ENCODE results near the gene PPIF. TPM values are rescaled to one million over a fixed set of nuclear protein-coding genes. Genes with fewer than 3 reads are reported as not detected.

PPIF gene
- 100 to 1,000 TPM; 102 to 104 TPM for total RNA-seq

DNA sequence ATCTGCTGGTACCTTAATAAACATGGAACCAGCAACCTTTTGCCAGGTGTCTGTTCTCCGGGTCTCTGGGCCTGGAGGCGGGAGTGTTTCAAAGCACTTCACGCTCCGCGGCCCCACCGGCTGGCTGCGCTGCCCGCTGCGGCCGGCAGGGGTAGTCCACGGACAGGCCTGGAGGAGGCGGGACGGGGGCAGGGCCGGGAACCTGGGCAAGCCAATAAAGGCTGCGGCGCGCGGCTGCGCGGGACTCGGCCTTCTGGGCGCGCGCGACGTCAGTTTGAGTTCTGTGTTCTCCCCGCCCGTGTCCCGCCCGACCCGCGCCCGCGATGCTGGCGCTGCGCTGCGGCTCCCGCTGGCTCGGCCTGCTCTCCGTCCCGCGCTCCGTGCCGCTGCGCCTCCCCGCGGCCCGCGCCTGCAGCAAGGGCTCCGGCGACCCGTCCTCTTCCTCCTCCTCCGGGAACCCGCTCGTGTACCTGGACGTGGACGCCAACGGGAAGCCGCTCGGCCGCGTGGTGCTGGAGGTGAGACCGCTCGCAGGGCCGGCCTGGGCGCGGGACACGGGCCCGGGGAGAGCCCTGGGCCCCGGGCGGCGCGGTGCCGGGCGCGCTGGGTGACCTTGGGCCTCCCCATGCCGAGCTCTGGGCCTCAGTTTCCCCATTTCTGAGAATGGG lies at the start of gene PPIF:
Gene PPIF (plus strand): TSS at position 244 of the 668 bp plus-strand sequence. CDS start 80 bp downstream, at position 324.
- H3K9me3 Mint-ChIP-seq, result no peaks in the 10 kb centered on the region
- no peaks in the 10 kb centered on the region for H3K27me3 Mint-ChIP-seq (ENCODE audit: low read depth)
- peak within 1 kb of the TSS; percentile 88 to 92 for H3K4me3 Mint-ChIP-seq
- DNase-seq, result peak; percentile 95 to 98
- H3K36me3 Mint-ChIP-seq (ENCODE audit: insufficient read depth in 2 of 2), result peaks cover 17 to 21% of the 10 kb centered on the region in 2 donors
- H3K27ac Mint-ChIP-seq, result peak within 1 kb of the TSS; percentile 98
- H3K4me1 Mint-ChIP-seq (ENCODE audit: low read depth), result peaks cover 32% of the 10 kb centered on the region
- ATAC-seq (replicated peaks in 1 of 2), result peak; percentile 88 to 92

DNA sequence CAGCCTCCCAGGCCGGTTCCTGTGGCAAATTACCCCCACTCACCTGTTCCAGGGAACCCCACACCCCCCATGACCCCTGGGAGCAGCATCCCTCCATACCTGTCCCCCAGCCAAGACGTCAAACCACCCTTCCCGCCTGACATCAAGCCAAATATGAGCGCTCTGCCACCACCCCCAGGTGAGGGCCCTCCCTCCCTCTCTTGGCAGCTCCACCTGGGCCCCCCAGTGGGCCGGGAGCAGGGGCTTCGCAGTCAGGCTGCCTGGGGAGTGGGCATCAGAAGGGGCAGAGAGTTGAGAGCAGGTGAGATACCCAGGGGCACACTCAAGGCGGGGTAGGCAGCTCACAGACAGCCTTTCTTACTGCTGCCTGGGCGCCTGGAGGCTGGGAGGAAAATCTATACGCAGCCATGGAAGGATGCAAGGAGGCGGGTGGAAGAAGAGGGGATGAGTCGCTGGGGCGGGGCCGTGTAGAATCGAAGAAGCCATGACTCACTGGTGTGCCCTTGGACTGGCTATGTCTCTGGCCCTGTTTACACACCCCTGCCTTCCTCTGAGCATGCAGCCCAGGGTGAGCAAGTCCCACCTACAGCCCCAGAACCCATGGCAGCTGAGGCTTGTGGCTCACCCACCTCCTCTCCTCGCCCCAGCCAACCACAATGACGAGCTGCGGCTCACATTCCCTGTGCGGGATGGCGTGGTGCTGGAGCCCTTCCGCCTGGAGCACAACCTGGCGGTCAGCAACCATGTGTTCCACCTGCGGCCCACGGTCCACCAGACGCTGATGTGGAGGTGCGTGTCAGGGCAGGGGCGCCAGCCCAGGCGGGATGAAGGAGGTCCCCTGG lies 48.6 kb upstream of the PPIF start:
- H3K4me3 Mint-ChIP-seq, result no peak overlapping the region
- peaks cover 29% of the 10 kb centered on the region for H3K4me1 Mint-ChIP-seq (ENCODE audit: low read depth)
- peak; percentile 80 to 89 for ATAC-seq (replicated peaks in 1 of 2)
- H3K27me3 Mint-ChIP-seq (ENCODE audit: low read depth), result no peaks in the 10 kb centered on the region
- peaks cover 10 to 13% of the 10 kb centered on the region in 2 donors for H3K36me3 Mint-ChIP-seq (ENCODE audit: insufficient read depth in 2 of 2)
- no peak overlapping the region for H3K27ac Mint-ChIP-seq
- H3K9me3 Mint-ChIP-seq, result no peaks in the 10 kb centered on the region
- DNase-seq, result peak; percentile 47 to 48

DNA sequence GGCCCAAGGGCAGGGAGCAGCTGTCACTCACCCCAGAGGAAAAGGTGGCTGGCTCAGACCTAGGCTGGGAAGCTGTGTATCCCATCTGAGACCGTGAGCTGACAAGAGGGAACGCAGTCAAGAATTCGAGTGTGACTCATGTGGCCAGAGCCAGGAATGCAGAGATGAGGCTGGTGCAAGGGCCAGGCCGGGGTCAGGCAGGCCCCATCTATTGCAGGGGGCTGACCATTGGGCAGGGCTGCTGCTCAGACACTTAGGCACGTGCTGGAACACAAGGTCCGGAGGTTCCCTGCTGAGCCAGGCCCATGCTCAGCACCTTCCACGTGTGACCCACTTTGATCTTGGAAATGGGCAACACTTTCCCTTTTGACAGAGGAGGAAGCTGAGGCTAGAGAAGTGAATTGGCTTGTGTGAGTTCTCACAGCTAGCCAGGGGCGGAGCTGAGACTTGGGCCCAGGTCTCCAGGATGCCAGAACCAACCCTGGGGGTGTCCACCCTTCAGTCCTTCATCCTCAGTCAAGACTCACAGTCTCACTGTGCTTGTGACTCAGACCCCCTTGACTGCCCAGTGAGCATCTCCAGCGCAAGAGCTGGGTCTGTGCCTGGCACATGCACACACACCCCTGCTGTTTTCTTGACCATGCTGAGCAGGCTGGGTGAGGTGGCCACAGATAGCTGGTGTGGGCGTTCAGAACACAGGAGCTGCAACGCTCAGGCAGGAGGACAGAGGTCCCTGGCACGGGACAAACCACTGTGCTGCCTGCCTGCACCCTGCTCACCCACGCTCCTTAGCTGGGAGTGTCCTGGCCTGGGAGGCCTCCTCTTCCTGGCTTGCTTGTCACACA lies 47.6 kb upstream of the PPIF start:
- H3K9me3 Mint-ChIP-seq, result no peaks in the 10 kb centered on the region
- no peak overlapping the region for H3K4me3 Mint-ChIP-seq
- ATAC-seq (replicated peaks in 1 of 2), result no peak
- peaks cover 13% of the 10 kb centered on the region in 2 donors for H3K36me3 Mint-ChIP-seq (ENCODE audit: insufficient read depth in 2 of 2)
- peaks cover 23% of the 10 kb centered on the region for H3K4me1 Mint-ChIP-seq (ENCODE audit: low read depth)
- no peaks in the 10 kb centered on the region for H3K27me3 Mint-ChIP-seq (ENCODE audit: low read depth)
- H3K27ac Mint-ChIP-seq, result no peak overlapping the region
- no peak for DNase-seq

DNA sequence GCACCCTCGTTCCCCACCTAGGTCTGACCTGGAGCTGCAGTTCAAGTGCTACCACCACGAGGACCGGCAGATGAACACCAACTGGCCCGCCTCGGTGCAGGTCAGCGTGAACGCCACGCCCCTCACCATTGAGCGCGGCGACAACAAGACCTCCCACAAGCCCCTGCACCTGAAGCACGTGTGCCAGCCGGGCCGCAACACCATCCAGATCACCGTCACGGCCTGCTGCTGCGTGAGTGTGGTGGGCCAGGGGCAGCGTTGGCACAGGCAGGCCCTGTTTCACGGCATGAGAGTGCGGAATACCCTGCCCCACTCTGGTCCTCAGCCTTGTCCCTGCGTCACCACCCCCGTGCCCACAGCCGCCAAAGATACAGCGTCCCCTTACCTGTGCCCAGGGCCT lies 46.6 kb upstream of the PPIF start:
- no peak for ATAC-seq (replicated peaks in 1 of 2)
- Mint-ChIP-seq H3K4me3 (no peak overlapping the region), H3K27ac (no peak overlapping the region), H3K9me3 (no peaks in the 10 kb centered on the region), H3K27me3 (ENCODE audit: low read depth) (no peaks in the 10 kb centered on the region), H3K36me3 (ENCODE audit: insufficient read depth in 2 of 2) (peaks cover 9 to 10% of the 10 kb centered on the region in 2 donors), H3K4me1 (ENCODE audit: low read depth) (peaks cover 14% of the 10 kb centered on the region)
- DNase-seq, result no peak

DNA sequence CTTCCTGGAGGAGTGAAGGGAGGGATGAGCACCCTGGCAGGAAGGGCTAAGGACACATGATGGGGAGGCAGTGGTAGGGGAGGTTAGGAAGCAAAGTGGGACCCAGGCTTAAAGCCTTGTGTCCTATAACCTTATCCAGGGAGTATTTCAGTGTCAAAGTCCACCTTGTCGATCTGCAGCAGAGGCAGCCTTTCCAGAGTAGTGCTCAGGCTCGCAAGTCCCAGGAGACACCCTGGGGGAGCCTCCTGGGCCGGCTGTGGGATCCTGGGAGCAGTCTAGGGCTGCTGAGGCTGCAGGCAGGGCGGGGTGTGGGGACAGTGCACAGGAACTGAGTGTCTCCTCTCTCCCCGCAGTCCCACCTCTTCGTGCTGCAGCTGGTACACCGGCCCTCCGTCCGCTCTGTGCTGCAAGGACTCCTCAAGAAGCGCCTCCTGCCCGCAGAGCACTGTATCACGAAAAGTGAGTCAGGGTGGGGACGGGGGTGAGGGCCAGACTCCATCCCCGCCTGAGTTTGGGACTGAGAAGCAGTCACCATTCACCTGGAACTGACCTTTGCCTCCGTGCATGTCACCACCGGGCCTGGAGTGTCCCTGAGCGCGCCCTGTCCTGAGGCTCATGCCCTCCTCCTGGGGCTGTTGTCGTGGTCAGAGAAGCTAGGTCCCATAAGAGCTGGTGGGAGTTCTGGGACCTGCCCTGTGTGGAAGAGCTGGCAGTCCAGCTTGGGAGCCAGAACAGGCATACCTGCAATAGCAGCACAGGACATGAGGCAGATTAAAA lies 45.3 kb upstream of the PPIF start:
- Mint-ChIP-seq H3K27ac (no peak overlapping the region), H3K4me1 (ENCODE audit: low read depth) (peaks cover 11% of the 10 kb centered on the region), H3K27me3 (ENCODE audit: low read depth) (no peaks in the 10 kb centered on the region), H3K4me3 (no peak overlapping the region), H3K9me3 (no peaks in the 10 kb centered on the region), H3K36me3 (ENCODE audit: insufficient read depth in 2 of 2) (peaks cover 6 to 10% of the 10 kb centered on the region in 2 donors)
- DNase-seq (no peak), ATAC-seq (replicated peaks in 1 of 2) (no peak)

DNA sequence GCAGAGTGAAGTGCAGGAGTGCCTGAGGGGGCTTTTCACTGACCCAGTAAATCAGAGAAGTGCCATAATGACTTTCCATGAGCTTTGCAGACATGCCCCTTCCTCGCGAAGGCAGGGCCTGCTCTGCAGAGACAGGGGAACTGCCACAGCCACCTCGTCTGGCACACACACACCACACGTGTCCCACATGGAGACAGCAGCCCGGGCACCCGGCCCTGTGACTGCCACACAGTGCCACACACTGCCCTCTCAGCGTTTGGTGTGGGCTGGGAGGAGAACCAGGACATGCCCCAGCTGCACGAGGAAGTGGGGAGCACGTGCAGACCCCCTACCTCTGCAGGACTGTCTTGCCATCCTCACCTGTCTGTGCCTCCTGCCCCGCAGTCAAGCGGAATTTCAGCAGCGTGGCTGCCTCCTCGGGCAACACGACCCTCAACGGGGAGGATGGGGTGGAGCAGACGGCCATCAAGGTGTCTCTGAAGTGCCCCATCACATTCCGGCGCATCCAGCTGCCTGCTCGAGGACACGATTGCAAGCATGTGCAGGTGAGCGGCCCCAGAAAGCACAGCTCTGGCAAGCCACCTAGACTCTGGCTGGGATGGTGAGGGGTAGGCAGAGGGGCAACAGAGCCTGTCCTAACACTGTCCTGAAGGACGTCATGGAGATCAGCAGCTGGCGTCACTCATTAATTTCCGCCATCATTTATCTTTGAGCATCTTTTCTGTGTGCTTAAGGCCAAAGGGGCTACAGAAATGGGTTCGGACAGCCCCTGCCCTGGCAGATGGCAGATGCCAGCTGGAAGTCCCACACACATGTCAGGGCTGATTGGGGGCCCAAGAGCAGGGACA lies 43.4 kb upstream of the PPIF start:
- DNase-seq, result no peak
- Mint-ChIP-seq H3K36me3 (ENCODE audit: insufficient read depth in 2 of 2) (peaks cover 10 to 11% of the 10 kb centered on the region in 2 donors), H3K9me3 (no peaks in the 10 kb centered on the region), H3K4me1 (ENCODE audit: low read depth) (peaks cover 2% of the 10 kb centered on the region), H3K4me3 (no peak overlapping the region), H3K27ac (no peak overlapping the region), H3K27me3 (ENCODE audit: low read depth) (no peaks in the 10 kb centered on the region)
- no peak for ATAC-seq (replicated peaks in 1 of 2)

DNA sequence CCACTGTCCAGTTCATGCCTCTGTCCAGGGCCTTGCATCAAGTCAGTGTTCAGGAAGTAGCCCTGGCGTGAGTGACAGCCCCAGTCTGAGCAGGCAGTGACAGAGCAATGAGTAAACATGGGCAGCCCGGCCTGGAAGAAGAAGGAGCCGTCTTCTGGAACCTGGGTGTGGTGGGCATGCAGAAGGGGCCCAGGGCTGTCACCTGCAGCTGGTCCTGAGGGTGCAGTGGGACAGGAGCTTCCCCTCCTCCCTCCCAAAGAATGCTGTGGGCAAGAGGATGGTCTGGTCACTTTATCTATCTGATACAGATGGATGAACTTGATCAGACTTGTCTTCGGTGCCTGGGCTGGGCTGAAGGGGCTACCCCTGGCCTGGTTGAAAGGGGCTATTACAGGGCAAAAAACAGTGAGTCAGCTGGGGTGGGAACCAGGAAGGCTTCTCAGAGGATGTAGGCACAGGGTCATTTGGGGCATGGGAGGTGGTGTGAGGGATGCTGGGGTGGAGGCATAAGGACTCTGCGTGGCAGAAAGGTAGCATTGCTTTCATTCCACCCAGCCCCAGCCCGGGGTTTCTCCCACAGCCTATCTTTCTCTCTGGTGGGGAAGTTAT lies 42.7 kb upstream of the PPIF start:
- Mint-ChIP-seq H3K36me3 (ENCODE audit: insufficient read depth in 2 of 2) (peaks cover 10 to 14% of the 10 kb centered on the region in 2 donors), H3K27me3 (ENCODE audit: low read depth) (no peaks in the 10 kb centered on the region), H3K4me1 (ENCODE audit: low read depth) (no peaks in the 10 kb centered on the region), H3K4me3 (no peak overlapping the region), H3K9me3 (no peaks in the 10 kb centered on the region), H3K27ac (no peak overlapping the region)
- DNase-seq (no peak), ATAC-seq (replicated peaks in 1 of 2) (no peak)

DNA sequence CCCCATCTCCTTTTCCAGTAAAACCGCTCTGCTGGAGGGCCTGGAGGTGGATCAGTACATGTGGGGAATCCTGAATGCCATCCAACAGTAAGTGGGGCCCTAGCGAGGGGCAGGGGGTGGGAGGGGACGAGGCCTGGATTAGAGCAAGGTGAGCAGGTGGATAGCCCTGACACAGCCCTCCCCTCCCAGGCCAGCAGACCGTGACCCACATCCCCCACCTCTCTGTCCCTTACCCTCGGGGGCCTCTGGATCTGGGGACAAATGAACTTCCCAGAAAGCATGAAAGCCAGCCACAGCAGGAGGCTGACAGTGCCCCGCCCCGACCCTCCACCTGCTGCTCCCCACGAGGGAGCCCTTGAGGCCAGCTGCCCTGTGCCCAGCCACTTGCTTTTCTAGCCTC lies 41.8 kb upstream of the PPIF start:
- Mint-ChIP-seq H3K36me3 (ENCODE audit: insufficient read depth in 2 of 2) (peaks cover 10 to 14% of the 10 kb centered on the region in 2 donors), H3K27ac (no peak overlapping the region), H3K9me3 (no peaks in the 10 kb centered on the region), H3K4me1 (ENCODE audit: low read depth) (no peaks in the 10 kb centered on the region), H3K27me3 (ENCODE audit: low read depth) (no peaks in the 10 kb centered on the region), H3K4me3 (no peak overlapping the region)
- ATAC-seq (replicated peaks in 1 of 2), result no peak
- no peak for DNase-seq

DNA sequence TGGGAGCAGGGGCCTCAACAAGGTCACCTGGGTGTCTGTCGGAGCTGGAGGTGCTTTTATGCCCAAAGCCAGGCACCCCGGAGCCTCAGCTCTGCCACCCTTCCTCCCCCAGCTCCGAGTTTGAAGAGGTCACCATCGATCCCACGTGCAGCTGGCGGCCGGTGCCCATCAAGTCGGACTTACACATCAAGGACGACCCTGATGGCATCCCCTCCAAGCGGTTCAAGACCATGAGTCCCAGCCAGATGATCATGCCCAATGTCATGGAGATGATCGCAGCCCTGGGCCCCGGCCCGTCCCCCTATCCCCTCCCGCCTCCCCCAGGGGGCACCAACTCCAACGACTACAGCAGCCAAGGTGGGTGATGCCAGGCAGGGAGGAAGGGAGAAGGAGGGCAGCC lies 41.3 kb upstream of the PPIF start:
- Mint-ChIP-seq H3K4me3 (no peak overlapping the region), H3K27me3 (ENCODE audit: low read depth) (no peaks in the 10 kb centered on the region), H3K27ac (no peak overlapping the region), H3K4me1 (ENCODE audit: low read depth) (no peaks in the 10 kb centered on the region), H3K36me3 (ENCODE audit: insufficient read depth in 2 of 2) (peaks cover 5 to 12% of the 10 kb centered on the region in 2 donors), H3K9me3 (no peaks in the 10 kb centered on the region)
- DNase-seq, result no peak
- ATAC-seq (replicated peaks in 1 of 2), result no peak

DNA sequence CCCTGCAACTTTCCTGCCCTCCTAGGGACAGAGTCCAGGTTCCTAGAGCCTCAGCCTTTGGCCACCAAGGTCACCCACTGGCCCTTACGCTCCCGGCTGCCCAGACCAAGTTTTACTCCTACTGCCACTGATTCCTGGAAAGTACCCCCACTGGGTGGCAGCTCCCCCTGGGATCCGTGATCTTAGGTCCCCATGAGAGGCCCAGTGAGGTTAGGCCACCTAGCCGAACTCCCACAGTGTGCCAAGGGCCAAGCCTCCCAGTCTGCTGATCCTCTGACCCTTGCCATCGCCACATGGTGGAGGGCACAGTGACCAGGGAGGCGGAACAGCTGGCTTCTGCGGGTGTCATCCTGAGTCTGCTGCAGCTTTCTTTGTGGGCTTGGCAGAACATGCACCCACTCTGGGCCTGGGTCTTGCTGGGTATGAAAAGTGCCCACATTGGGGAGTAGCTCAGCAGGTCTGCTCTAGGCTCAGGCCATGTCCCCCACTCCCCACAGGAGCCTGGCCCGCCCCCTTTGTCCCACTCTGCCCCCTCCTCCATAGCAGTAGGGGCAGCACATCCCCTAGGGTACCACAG lies 40.5 kb upstream of the PPIF start:
- no peak for DNase-seq
- Mint-ChIP-seq H3K36me3 (ENCODE audit: insufficient read depth in 2 of 2) (peaks cover 2 to 12% of the 10 kb centered on the region in 2 donors), H3K9me3 (no peaks in the 10 kb centered on the region), H3K4me1 (ENCODE audit: low read depth) (no peaks in the 10 kb centered on the region), H3K27ac (no peak overlapping the region), H3K4me3 (no peak overlapping the region), H3K27me3 (ENCODE audit: low read depth) (no peaks in the 10 kb centered on the region)
- ATAC-seq (replicated peaks in 1 of 2), result no peak

DNA sequence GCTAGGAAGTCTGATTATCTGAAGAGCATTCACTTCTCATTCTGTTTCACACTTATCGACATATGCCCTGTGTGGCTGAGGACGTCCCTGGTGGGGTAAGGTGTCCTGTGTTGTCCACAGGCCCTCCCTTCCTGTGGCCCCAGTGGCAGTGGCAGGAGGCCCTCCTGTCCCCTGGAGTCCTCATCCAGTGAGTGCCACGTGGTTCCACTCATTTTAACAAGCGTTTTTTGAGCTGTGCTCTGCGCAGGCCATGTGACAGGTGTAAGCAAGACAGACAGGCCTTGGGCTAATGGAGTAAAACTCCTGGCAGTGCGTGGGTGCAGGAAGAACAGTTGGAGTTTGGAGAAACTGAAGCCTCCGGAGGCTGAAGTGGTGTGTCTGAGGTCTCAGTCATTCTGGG lies 39.3 kb upstream of the PPIF start:
- Mint-ChIP-seq H3K4me1 (ENCODE audit: low read depth) (no peaks in the 10 kb centered on the region), H3K4me3 (no peak overlapping the region), H3K27me3 (ENCODE audit: low read depth) (no peaks in the 10 kb centered on the region), H3K36me3 (ENCODE audit: insufficient read depth in 2 of 2) (peaks cover 2 to 9% of the 10 kb centered on the region in 2 donors), H3K9me3 (no peaks in the 10 kb centered on the region), H3K27ac (no peak overlapping the region)
- no peak for DNase-seq
- ATAC-seq (replicated peaks in 1 of 2), result no peak
